OCI-LY1 (cell line): ENCODE measurements around the gene C9orf72.

Experiments used
- EZH2 ChIP-seq: fragments of 200-600 bp; sonication (generic), shearing (Covaris generic); IDR thresholded peaks from 2 replicates; pipeline ENCODE4 v1.8.0; 2017; ENCODE audit warnings: borderline replicate concordance, mixed run types, mild to moderate bottlenecking, antibody characterized with exemption, low read length, moderate library complexity, mixed read lengths
- TF ChIP-seq, protein P1 (sequence below): fragments of 200-600 bp; sonication (generic), shearing (Covaris generic); IDR thresholded peaks from 2 replicates; pipeline ENCODE4 v1.5.1; 2017; ENCODE audit warnings: mild to moderate bottlenecking, antibody characterized with exemption, low read length, moderate library complexity, mixed read lengths

DNA sequence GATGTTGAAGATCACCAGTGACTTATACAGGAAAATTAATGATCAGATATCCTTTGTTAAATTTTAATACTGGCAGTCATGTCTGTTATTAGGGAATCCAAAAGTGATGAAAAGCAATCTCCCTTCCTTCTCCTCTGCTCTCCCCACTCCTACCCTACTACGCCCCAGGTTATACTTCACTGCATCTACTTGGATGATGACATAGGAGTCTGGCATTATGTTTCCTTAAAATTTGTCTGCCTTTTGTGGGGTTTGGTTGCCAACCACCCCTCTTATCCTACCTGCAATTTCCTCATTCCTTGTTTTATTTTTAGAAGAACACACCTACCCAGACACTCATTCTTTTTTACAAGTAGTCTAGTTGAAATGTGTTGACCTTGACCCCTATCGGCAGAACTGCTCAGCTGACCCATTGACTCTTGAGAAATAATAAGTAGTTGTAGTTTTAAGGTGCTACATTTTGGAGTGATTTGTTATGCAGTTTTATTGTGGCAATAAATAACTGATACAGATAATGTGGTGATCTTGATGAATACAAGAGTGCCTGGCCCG, 38.5 kb downstream of the C9orf72 start:
- no peak for TF ChIP-seq EZH2
- TF ChIP-seq, protein P1, sequence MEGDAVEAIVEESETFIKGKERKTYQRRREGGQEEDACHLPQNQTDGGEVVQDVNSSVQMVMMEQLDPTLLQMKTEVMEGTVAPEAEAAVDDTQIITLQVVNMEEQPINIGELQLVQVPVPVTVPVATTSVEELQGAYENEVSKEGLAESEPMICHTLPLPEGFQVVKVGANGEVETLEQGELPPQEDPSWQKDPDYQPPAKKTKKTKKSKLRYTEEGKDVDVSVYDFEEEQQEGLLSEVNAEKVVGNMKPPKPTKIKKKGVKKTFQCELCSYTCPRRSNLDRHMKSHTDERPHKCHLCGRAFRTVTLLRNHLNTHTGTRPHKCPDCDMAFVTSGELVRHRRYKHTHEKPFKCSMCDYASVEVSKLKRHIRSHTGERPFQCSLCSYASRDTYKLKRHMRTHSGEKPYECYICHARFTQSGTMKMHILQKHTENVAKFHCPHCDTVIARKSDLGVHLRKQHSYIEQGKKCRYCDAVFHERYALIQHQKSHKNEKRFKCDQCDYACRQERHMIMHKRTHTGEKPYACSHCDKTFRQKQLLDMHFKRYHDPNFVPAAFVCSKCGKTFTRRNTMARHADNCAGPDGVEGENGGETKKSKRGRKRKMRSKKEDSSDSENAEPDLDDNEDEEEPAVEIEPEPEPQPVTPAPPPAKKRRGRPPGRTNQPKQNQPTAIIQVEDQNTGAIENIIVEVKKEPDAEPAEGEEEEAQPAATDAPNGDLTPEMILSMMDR, result no peak
